HT-29 (cell line): ENCODE data around the gene DYNC1LI1. TPM values are rescaled to one million over a fixed set of nuclear protein-coding genes. Genes with fewer than 3 reads are reported as not detected.
"Not testable (repeated sequence)": the region's sequence is repeated elsewhere in the genome, so short reads cannot be mapped to it uniquely, and the experiment has no call there.

Source experiments
- DNase-seq: peaks from one replicate; pipeline ENCODE4 v3.0.0-alpha.2; 2015; ENCODE audit warnings: low spot score
- total RNA-seq: library from RNA; depleted of rRNA; stranded (reverse); fragments of >200 nt; shearing (Covaris generic); gene quantifications from 2 replicates; pipeline ENCODE4 v1.2.3, GENCODE V29; 2014

The DYNC1LI1 gene
- total RNA-seq, 1 experiment from 2014 or later = 14.6 TPM

DNA sequence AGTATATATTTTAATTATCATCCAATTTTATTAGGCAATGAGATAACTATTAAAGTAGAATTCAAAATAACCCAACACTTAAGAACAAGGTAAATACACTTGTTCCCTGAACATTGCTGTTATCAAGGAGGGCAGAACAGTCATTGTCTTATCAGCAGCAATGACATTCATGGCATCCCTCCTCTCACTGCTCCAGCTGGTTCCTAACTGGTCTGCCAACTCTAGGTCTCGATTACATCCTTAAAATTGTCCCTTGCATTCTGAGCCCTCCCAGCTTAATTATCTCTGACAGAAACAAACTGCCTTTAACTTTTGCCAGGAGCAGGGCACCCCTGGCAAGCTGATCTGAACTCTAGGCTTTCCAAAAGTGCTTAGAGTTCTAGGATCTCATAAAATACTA, 14.0 kb upstream of the DYNC1LI1 start:
- DNase-seq = no peak

DNA sequence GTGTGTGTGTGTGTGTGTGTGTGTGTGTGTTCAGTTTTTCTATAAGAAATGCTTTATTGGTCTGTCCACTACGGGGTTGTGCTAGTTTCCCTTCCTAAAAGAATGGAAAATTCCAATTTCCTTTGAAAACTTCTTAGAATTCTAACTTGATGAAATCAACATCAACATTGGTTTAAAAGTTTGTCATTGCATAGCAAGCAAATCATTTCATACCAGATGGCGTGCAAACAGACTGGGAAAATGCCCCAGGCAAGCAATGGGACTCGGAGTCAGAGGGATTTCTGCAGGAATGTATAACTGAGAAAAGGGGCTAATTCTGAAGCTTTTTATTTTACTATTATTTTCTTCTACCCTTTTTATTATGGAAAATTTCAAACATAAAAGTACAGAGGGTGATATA, 13.1 kb upstream of the DYNC1LI1 start:
- DNase-seq = no peak

DNA sequence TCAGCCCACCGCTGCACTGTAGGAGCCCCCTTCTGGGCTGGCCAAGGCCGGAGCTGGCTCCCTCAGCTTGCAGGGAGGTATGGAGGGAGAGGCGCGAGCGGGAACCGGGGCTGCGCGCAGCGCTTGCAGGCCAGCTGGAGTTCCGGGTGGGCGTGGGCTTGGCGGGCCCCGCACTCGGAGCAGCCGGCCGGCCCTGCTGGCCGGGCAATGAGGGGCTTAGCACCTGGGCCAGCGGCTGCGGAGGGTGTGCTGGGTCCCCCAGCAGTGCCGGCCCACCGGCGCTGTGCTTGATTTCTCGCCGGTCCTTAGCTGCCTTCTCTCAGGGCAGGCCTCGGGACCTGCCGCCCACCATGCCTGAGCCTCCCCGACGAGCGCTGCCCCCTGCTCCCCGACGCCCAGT, 8.0 kb upstream of the DYNC1LI1 start:
- not testable (repeated sequence) for DNase-seq

GRCh38 chr3:32577581-32578556, 7.2 kb upstream of the DYNC1LI1 start:
- no peak for DNase-seq

GRCh38 chr3:32577174-32577573, 6.5 kb upstream of the DYNC1LI1 start:
- DNase-seq = no peak

GRCh38 chr3:32575451-32576113, 4.9 kb upstream of the DYNC1LI1 start:
- no peak for DNase-seq

DNA sequence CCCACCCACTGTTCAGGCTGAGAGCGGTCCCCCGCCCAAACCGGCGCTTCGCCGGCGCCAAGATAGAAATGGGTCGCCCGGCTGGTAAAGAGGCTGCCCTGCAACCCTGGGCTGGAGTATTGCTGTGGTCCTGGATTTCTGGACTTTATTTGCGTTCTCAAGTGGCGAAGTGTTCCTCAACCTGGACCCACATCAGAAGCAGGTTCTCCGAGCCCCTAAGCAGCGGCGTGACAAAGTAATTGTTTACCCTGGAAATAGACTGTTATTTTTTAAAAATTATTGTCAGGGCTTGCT, 481 bp upstream of the DYNC1LI1 start:
- no peak for DNase-seq

DNA sequence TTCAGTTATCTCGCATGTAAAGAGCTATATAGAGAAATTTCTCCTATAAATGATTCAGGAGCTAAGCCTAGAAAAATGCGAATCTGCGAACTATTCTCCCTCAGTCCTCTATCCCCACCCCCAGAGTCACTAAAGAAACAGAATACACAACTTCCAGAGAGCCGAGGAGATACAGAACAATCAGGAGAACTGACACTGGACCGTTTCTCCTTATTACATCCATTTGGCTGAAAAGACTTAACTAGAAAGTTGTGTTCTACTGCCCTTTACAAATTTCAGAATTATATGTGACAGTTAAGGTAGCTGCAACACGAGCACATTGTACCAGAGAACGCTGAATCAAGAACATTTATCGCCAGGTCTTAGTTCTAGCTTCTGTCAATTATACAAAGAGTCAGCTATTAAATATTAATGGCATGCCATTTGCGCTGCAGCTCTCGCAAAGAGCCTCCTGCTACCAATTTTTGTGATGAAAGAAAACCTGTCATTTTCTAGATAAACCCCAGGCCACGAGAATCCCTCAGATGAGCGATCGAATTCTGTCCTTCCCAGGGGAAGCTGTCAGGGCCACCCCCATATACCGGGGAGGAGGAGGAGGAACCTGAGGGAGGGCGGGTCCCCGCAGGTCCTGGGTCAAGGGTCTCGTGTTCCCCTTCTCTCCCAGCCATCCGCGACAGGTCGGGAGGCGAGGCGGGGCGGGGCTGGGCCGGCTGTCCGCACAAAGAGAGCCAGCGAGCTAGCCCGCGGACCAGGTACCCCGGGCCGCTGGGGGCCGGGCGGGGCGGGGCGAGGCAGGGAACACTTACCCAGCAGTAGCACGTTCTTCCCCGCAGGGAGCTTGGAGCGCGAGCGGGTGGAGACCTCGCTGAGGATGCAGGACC, 878 bp downstream of the DYNC1LI1 start:
- DNase-seq = peak; percentile 46

DNA sequence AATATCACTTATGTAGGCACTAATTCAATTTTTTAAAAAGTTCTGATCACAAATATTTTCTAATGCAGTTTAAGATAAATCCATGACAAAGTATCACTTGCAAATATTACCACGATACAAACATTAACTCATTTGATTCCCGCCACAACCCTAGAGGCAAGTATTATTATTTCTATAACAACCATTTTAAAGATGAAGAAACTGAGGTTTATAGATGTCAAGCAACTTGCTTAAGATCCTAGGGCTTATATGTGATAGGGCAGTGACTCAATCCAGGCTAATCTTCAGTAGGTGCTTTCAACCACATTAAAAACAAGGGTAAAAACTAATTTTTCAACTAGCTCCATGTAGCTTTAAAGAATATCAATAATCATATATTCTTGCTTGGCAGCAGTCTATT, 1.7 kb downstream of the DYNC1LI1 start:
- DNase-seq = no peak

GRCh38 chr3:32564195-32564594, 6.5 kb downstream of the DYNC1LI1 start:
- no peak for DNase-seq

- no peak for DNase-seq
Measured at GRCh38 chr3:32562640-32563039, 8.0 kb downstream of the DYNC1LI1 start.

GRCh38 chr3:32557640-32558352, 12.9 kb downstream of the DYNC1LI1 start:
- peak; percentile 14 for DNase-seq

- DNase-seq = no peak
Measured at GRCh38 chr3:32556332-32556731, 14.3 kb downstream of the DYNC1LI1 start.

- DNase-seq = no peak
Measured at GRCh38 chr3:32553973-32554372, 16.7 kb downstream of the DYNC1LI1 start.

GRCh38 chr3:32553459-32553858, 17.2 kb downstream of the DYNC1LI1 start:
- no peak for DNase-seq

DNA sequence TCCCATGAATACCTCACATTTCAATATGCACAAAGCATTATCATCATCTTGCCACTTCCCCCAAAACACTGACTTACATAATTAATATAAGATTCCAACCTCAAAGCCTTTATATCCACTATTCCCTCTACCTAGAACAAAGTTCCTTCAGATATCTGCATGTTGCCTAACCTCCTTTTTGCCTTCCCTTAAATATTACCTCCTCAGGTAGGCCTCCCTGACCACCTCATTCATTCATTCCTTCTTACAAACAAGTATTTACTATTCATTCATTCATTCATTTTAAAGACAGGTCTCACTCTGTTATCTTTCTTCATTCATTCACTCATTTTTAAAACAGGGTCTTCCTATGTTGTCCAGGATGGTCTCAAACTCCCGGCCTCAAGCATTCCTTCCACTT, 18.6 kb downstream of the DYNC1LI1 start:
- no peak for DNase-seq

GRCh38 chr3:32551496-32551895, 19.2 kb downstream of the DYNC1LI1 start:
- no peak for DNase-seq

DNA sequence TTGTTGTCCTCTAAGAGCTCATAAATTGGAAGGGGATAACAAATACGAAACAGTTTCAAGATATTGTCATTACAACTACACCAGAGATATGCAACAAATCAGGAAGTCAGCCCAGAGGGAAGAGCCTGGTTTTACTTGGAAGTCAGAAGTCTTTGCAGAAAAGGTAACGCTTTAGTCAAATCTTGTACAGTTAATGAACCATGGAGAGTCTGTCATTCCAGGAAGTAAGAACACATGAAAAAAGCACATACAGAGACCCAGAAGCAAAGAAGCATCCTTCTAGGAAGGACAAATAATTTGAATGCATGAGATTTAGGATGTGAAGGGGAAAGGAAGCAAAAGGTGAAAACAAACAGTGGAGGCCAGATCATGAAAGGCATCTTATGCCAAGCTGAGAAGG, 19.6 kb downstream of the DYNC1LI1 start:
- DNase-seq = no peak

DNA sequence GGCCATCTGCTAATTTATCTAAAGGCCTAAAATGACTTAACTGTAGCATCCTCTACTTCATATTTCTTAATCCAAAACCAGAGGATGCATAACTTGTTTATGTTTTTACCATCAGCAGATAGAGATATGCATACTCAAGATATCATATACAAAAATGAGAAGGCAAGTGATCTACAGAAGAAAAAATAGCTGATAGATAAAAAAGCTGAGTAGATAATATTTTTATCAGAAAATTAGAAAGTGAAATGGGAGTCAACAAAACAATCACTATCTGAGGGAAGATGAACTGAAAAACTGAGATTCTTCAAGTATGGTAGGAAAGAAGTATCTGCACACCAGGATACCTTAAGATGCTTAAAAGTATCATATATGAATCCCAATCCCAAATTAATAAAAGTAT, 25.4 kb downstream of the DYNC1LI1 start:
- no peak for DNase-seq

- DNase-seq = no peak
Measured at GRCh38 chr3:32544894-32545293, 25.8 kb downstream of the DYNC1LI1 start.

- DNase-seq = no peak
Measured at GRCh38 chr3:32542807-32543206, 27.9 kb downstream of the DYNC1LI1 start.
